Testis (tissue), 2 donors: ENCODE measurements around the gene PTPRG.

Experiments used
- POLR2A ChIP-seq: fragments of 450-650 bp; IDR thresholded peaks from one replicate; pipeline ENCODE4 v1.6.1; 2017; ENCODE audit warnings: antibody characterized with exemption, mild to moderate bottlenecking, moderate library complexity
- TF ChIP-seq, protein P1 (sequence below), 3 experiments: fragments of 450-650 bp in 2 of 3; fragments of 200-600 bp in 1 of 3; sonication (generic) in 1 of 3; IDR thresholded peaks; one replicate each; pipeline ENCODE4 v1.5.1; 2016 to 2019; ENCODE audit warnings: antibody characterized with exemption in 3 of 3, mild to moderate bottlenecking in 2 of 3, moderate library complexity in 1 of 3

DNA sequence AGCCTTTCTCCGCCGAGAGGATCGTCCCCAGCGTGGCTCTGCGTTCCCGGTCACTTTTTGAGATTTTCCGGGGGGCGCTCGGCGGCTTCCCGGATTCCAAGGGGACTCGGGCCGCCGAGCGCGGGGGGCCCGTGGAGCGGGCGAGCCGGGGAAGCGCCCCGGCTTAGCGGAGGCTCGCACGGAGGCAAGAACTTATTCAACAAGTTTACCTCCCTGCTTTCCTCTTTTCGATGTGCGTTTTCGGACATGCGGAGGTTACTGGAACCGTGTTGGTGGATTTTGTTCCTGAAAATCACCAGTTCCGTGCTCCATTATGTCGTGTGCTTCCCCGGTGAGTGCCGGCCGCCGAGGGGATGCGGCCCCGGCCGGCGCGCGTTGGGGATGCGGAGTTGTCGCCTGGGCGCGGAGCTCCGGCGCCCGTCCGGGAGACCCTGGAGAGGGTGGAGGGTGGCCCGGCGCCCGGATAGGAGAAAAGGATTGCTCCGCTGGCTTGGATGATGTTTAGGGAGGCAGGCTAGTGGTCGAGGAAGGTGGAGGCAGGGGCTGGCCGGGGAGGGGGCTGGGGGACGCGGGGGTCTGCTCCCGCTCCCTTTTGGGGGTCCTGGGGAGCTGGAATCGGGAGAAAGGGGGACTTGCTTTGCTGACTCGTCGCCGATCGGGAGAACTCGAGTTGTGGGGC, 810 bp downstream of the PTPRG start:
- TF ChIP-seq, protein P1, sequence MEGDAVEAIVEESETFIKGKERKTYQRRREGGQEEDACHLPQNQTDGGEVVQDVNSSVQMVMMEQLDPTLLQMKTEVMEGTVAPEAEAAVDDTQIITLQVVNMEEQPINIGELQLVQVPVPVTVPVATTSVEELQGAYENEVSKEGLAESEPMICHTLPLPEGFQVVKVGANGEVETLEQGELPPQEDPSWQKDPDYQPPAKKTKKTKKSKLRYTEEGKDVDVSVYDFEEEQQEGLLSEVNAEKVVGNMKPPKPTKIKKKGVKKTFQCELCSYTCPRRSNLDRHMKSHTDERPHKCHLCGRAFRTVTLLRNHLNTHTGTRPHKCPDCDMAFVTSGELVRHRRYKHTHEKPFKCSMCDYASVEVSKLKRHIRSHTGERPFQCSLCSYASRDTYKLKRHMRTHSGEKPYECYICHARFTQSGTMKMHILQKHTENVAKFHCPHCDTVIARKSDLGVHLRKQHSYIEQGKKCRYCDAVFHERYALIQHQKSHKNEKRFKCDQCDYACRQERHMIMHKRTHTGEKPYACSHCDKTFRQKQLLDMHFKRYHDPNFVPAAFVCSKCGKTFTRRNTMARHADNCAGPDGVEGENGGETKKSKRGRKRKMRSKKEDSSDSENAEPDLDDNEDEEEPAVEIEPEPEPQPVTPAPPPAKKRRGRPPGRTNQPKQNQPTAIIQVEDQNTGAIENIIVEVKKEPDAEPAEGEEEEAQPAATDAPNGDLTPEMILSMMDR (IDR thresholded peaks at IDR 0.05), result no peak
- no peak for TF ChIP-seq POLR2A
